GF-D8 (cell line): ENCODE data around the gene RGS6.

Source experiments
- DNase-seq: peaks from one replicate; lab custom pipeline; 2025; lab: John Stamatoyannopoulos, UW

Gene RGS6

DNA sequence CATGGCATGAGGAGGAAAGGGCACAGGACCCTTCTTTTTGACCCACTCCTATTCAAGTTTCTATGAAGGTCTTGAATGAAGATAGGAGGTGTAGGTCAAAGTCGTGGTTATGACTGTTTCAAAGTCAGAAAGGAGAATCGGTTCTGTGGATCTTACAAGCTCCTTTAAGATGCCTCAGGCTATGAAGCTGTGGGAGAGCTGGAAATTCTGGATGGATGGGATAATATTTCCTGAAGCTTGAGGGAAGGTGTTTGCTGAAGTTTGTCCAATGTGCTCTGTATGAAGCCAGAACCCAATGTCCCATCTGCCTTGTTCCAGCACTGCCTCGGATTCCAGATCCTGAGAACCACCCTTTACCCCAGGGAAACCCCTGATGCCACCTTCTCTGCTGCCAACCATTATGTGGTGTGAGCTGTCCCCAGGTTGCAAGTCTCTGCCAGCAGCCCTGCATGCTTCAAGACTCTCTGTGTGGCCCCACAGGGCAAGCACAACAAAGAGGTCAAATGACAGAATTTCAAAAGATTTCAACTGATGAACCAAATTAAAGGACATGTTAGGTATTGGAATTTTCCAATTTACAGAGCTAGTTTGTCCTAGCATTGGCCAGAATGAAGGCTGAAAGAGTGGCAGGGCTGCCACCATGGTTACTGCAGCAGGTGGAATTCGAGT lies 472.0 kb downstream of the RGS6 start:
- no peak for DNase-seq

DNA sequence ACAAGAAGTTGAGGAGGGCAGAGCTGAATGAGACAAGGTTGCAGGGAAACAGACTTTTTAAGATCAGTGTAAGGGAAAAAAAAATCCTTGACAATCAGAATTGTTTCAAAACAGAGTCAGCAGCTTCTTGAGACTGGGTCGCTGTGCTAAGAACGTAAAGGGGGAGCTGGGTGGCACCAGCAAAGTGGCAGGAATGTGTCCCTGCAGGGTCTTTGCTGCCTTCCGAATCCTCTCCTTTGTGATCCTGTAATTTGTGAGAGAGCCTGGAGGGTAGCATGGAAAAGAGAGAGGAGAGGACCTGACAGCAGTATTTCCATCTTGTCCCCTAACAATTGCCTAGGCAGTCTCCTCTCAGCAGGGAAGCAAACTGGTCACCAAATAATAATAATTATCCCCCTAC lies 472.8 kb downstream of the RGS6 start:
- no peak for DNase-seq

DNA sequence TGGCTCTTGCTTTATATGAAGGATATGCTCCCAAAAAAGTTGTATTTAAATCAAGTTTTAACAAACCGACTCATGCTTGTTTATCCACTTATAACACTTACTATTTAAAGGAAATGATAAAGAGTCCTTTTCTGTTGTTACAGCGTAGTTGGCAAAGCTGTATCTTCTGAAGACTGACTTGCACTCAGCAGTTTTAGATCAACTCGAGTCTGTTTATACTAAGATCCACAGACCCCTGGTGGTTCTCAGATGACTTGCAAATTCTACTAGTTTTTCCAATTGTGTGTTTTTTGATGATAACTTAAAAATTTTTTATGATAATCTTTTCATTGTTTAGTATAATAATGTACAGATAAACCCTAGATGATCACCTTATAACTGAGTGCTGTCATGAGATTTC lies 475.8 kb downstream of the RGS6 start:
- no peak for DNase-seq

DNA sequence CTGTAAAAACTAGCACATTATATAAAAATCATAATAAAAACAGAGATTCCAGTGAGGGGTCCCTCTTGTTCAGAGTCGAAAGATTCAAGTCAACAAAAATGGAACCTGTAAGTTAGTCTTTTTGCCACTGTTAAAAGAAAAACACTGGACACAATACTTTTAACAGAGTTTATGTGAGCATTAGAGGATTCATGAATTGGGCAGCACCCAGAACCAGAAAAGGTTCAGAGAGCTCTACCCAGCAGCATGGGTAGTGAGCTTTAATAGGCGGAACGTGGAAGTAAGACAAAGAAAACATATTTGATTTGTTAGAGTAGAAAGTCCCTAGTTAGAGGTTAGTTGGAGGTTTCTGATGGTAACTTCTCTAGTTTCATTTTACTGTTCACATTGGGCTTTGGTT lies 476.8 kb downstream of the RGS6 start:
- DNase-seq = no peak

DNA sequence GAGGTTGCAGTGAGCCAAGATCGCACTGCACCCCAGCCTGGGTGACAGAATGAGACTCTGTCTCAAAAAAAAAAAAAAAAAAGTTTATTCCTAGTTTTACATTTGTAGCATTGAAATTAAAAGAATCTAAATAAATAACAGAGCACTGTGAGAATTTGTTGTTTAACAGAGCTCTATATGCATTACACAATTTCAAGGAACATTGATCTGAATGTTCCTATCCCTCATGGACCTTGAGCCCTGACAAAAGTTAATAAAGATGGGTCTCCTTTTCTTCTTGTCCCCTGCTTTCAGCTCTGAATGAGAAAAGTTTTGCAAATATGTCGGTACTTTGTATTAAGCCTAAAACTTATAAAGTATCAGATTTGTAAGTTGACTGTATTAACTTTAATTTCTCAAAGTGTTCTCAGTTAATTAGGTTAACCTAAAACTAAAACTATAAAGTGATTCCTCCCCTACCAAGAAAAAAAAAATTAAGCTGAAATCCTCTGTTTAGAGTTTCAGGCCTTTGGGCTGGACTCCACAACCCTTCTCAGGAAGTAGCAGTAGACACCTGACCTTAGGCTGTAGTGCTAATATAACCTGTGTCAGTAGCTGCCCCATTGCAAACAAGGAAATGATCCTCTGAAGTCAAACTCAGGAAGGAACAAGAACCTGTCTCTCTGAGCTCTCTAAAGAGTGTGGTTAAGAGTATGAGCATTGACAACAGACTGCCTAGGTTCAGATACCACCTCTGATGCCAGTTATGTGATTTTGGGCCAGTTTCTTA lies 484.0 kb downstream of the RGS6 start:
- DNase-seq = no peak

DNA sequence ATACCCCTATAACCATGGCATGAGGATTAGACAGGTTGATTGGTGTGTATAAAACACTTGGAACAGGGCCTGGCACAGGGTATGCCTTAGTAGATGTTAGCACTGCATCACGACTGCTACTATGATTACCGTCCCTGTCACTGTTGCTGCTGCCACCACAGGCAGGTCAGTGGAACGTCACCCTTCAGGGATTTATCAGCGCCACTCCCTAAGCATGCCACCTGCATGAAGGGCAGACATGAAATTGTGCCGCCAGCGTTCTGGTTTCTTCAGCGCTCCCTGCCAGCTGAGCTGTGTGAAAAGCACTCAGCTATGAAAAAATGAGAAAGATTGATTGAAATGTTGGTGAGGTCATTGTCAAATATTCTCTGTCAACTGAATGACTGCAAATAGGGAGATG lies 484.7 kb downstream of the RGS6 start:
- no peak for DNase-seq

DNA sequence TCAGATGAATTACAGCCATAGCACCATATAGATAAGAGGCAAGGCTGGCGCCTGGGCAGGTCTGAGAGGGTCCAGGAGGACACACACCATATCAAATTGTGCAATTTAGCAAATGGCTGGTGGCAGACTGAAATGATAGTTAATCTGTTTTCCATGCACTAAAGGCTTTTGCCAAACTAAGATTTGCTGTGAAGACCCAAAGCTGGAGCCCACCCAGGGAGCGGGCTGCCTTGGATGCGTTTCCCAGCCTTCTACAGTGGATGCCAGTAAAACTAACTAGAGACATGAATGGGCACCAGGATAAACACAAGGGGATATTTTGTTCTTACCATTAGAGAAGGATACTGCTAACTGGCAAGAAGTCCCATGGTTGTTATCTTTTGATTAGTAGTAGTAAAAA lies 486.6 kb downstream of the RGS6 start:
- DNase-seq = no peak

DNA sequence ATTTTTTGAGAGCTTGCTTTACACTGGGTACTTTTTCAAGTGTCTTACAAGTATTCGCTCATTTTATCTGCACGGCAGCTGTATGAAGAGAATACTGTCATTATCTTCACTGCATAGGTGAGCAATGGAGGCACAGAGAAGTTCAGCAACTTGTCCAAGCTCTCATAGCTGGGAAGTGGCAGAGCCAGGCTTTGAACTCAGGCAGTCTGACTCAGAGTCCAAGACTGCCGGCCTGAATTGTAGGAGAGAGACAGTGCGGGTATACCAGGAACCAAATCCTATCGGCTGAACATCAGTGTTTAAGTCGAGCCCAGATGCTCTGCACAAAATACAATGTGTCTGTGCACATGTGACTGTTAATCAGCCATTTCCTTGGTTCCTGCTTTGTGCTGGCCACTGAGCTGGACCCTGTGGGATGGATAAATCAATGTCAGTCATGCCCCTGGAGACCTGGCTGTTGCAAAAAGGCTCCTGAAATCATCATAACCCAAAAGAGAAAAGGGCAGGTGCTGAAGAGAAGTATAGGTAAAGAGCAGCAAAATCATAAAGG lies 487.1 kb downstream of the RGS6 start:
- no peak for DNase-seq

DNA sequence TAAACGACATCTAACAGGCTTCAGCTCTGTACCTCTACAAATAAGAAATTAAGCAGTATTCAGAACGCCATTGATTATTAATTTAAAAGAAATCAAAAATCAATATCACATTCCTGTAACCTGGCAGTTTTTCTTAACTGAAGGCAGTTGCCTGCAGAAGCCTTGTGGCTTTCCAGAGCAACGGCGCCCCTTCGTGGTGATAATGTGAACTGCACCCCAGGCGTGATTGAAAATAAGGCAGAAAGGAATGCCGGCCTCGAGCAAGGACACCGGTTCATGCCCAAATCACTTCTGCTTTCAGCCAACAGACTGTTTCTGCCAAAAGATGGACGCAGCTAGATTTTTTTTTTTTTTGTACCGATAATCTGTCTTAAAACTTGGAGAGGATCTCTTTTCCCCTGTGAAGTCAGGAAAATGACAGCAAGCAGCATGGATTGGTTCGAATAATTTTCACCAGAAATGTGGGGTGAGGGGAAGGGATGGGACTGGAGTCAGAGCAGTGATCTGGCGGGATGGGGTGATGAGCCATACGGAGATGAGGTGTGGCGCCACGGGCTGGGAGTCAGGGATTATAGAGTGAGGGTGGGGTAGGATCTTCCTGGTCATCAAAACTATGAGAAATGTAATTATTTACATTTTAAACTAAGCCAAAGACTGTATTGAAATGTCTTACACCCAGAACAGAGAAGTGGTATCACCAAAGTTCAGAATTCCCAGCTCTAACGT lies 488.7 kb downstream of the RGS6 start:
- no peak for DNase-seq

DNA sequence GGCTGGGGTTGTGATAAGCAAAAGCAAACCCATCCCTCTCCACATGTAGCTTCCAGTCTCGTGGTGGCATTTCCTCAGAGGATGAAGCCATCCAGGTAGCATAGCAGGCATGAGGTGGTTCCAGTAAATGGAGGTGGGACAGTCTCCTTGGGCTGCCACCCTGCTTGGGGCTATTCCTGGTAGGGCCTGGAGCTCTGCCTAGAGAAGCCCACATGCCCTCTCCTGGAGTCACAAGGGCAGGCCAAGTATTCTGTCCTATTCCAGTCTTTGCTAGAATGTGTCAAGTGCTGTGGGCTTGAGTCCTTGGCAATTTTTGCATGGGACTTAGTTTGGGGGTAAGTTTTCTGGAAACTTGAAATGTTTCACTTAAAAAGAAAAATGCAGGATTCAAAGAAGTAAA lies 491.7 kb downstream of the RGS6 start:
- DNase-seq = no peak

DNA sequence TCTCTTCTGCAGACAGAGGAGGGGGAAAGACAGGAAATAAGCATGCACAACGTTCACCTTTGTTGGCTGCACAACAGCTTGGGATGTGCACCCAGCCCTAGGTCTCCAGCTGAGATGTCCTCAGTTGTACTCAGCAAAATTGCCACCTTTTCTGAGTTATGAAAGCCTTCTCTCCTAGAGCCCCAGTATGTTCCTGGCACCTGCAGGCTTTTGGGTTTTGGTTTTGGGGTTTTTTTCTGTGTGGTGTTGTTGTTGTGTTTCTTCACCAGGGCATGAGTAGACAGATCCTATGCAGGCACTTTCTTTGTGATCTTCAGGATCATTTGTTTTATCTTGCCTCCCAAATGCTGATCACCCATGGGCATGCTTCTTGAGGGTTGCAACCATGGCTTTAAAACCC lies 498.2 kb downstream of the RGS6 start:
- DNase-seq = no peak

DNA sequence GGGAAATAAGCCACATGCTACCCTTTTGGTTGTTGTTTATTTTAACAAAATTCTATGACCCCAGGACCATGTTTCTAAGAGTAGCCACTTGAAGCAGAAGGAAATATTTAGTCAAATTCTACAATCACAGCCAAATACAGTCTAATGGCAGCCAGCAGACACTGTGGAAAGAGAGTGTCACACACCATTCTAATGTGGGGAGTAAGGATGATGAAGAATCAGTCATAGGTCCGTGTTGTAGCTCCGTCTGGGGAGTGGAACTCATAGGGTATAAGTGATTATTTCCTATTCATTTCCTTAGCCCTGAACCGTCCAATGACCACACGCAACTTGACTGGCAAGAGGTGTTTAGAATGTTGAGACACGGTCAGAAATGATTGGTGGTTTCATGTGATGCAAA lies 500.5 kb downstream of the RGS6 start:
- DNase-seq = no peak

DNA sequence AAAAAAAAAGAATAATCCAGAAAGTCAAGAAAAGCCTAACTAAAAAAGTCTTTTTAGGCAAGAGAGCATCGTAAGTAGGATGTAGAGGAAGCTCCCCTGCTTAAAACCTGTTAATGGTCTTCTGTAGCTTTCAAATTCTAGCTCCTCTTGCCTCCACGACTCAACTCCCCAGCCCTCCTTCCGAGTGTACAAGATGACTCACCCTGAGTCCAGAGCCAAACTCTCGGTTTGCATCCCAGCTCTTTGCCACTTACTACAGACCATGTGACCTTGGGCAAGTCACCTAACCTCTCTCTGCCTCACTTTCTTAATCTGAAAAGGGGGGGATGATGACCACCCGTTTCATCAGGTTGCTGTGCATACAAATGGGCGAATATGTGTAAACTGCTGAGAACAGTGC lies 501.3 kb downstream of the RGS6 start:
- no peak for DNase-seq

DNA sequence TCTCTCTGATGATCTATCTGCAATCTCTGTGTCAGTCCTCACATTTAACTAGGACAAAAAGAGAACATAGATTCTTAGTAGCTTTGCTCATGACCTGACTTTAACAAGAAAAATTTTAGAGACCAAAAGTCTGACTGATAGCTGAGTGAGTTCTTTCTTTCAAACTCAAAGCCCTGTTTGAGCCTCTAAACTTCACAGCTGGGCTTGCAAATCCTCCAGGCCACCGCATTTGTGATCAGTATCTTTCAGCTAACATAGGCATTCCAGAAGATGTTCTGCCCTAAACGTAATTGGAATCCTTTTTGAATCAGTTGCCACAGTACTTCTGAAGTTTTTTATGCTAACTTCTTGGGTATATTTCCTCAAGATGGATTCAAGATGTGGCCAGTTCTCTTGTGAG lies 502.6 kb downstream of the RGS6 start:
- DNase-seq = no peak

DNA sequence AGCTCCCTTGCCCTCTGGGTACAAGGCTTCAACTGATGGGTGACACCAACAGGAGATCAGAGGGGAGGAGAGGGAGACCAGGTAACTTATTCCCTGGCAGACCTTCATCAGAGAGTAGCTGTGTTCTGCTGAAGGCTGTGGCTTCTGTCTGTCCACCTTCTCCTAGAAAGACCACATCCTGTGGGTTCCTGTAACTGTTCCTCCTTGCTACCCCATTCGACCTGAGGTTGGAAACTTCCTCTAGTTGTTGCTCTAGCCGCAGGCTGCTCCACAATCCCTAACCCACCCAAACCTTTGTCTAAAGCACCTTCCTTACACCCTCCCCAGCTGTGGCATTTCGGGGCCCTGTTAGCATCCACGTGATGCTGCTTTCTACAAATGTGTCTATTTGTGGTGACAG lies 507.5 kb downstream of the RGS6 start:
- no peak for DNase-seq

DNA sequence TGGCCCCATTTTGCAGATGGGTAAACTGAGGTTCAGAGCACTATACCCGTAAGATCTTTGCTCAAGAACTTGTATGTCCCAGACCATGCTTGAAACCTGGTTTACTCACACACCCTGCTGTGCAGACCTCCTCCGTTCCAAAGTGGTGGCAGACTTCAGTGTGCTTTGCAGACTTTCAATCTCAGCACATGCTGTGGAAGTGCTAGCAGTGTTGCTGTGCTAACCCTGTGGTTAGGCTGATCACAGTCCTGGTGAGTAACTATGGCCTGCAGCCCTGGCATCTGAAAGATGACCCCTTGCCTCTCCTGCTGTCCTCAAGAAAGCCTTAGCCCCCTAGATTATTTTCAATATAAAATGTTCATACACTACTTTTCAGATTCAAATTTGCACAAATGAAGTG lies 511.0 kb downstream of the RGS6 start:
- DNase-seq = no peak

DNA sequence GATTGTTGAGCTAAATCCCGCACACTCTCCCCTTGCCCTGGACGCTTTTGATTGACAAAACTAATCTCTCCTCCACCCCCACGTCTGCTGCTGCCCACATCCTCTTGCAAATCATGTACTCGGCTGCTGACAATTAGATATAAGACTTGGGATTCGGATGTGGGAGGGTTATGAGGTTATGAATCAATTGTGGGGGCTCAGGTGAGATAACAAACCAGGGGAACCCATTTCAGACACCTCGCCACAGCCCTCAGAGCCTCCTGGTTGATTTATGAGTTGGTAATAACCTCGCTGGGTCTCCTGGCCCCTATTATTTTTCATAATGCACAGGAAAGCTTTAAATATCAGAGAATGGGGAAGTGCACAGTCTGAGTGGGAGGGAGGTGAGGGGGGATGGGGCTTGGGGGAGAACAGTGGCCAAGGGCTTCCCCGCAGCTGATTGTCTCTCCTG lies 511.8 kb downstream of the RGS6 start:
- no peak for DNase-seq

DNA sequence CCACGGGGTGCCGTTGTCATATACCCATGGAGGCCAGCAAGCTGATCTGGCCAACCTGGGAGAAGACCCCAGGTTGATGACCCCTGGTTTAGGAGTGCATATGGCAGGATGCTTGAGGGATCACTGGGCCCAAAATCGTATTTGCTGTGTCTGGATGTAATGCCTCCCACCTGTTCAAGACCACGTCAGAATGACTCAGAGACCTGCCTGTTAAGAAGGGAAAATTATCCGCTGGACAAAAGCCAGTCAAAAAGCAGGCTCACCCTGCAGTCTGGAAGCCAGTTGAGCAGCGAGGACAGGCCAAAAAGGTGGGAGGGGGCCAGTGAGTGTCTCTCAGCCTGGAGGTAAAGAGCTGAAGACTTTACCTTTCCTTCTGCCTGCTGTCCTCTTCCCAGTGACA lies 512.5 kb downstream of the RGS6 start:
- no peak for DNase-seq

DNA sequence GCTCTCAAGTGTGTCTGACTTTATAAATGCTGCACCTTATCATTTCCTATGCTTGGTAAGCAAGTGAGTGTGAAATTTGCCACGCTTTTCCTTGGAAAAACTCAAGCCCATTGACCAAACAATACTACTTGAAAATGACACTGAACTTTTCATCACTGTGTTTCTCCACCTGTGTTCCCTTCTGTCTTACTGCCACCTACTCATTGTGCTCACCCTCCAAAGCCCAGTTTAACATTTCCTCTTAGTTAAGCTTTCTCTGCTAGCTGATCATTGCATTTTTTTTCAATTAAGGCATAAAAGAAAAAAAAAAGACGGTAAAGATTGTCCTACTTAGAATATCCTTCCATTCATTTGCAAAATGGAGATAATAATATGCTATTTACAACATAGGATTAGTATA lies 516.0 kb downstream of the RGS6 start:
- DNase-seq = no peak

DNA sequence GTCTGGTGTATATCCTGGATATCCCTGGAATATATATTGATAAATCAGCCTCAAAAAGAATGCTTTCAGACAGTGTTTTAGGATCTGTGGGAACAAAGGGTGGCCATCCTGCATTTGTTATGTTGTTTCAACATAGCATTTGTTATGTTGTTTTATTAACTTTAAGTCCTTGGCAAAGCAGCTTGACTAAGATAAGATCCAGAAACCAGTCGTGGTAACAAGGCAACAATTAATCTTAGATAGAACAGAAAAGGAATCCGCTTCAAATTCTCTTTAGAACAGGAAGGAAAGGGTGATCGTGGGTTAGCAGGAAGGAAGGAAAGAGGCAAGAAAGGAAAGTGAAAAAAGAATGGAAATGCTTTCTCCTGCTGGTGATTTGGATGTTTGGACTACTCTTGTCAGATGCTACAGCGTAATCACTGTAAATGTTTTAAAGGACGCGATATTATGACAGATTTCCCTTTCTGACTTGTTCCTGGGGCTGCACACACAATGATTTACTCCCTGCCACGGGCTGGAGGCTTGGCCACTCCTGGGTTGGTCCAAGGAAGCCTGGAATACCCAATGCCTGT lies 518.3 kb downstream of the RGS6 start:
- no peak for DNase-seq

DNA sequence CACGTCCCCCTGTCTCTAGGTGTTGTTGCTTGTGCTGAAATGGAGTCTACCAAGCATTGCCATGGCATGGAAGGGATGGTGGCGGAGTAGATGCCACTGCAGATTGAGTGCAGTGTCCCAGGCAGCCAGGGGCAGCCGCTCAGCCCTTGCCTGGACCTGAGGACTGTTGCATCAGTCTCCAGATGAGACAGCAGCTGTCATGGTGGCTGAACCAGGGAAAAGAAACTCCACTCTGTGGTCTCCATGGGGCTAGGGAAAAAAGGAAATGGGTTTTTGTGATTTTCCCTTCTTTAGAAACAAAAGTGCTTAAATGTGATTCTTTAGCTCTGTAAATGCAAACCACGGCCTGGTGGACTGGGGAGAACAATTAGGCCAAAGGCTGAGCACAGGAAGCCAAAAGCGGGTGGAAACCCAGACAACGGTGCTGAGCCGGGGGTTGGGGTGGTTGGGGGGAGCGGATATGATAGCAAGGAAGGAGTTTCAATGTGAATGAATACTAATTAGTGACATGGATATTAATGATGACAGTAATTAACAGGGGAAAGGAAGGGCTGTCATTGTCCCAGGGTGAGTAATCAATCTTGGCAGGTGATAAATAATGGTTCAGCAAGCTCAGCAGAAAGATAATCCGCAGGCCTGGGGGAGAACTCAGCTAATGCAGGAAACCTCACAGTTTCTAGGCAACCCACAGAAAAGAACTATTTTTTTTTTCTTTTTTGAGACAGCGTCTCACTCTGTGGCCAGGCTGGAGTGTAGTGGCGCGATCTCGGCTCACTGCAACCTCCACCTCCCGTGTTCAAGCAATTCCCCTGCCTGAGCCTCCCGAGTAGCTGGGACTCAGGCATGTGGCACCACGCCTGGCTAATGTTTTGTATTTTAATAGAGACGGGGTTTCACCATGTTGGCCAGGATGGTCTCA lies 519.1 kb downstream of the RGS6 start:
- DNase-seq = no peak

DNA sequence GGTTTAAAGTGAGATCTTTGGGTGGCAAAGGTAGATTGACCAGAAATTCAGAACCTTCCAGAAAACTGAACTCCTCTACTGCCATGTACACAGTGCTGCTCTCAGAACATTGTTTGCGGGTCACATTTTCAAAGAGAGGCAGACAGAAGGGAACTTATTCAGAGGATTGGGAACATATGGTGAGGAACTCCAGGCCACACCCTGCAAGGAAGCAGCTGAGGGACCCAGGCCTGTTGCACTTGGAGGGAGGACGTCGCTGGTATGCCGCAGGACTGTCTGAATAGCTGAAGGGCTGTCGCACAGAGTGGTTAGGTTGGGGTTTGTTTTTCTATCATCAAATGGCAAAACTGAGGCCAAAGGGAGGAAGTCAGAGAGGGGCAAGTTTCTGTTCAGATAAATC lies 520.5 kb downstream of the RGS6 start:
- no peak for DNase-seq
